GM10266 (cell line): ENCODE measurements around the gene SLC7A6.

Experiments
- DNase-seq: peaks from one replicate; pipeline ENCODE4 v3.0.0; 2012; ENCODE audit errors: extremely low spot score
- TF ChIP-seq, protein P1 (sequence below): IDR thresholded peaks from 2 replicates; pipeline ENCODE4 v1.5.1; 2012; ENCODE audit warnings: mild to moderate bottlenecking, low read depth; ENCODE audit not compliant: control insufficient read depth, insufficient read depth; ENCODE audit errors: missing control alignments

The SLC7A6 gene

DNA sequence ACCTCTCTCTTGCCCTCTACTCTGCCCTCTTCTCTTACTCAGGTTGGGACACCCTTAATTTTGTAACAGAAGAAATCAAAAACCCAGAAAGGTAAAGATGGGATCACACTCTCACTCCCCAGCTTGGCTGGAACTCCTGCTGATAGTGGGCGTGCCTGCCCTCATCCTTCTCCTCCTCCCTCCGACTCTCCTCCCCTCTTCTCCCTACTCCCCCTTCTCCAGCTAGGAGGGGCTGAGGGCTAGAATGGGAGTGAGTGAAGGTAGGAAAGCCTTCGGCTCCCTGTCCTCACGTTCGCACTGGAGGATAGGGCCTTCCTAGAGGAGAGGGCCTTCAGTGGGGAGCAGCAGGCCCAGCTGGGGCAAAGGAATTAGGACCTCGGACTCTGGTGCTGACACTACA is 26.1 kb downstream of the SLC7A6 start:
- DNase-seq: no peak
- TF ChIP-seq, protein P1, sequence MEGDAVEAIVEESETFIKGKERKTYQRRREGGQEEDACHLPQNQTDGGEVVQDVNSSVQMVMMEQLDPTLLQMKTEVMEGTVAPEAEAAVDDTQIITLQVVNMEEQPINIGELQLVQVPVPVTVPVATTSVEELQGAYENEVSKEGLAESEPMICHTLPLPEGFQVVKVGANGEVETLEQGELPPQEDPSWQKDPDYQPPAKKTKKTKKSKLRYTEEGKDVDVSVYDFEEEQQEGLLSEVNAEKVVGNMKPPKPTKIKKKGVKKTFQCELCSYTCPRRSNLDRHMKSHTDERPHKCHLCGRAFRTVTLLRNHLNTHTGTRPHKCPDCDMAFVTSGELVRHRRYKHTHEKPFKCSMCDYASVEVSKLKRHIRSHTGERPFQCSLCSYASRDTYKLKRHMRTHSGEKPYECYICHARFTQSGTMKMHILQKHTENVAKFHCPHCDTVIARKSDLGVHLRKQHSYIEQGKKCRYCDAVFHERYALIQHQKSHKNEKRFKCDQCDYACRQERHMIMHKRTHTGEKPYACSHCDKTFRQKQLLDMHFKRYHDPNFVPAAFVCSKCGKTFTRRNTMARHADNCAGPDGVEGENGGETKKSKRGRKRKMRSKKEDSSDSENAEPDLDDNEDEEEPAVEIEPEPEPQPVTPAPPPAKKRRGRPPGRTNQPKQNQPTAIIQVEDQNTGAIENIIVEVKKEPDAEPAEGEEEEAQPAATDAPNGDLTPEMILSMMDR: no peak

DNA sequence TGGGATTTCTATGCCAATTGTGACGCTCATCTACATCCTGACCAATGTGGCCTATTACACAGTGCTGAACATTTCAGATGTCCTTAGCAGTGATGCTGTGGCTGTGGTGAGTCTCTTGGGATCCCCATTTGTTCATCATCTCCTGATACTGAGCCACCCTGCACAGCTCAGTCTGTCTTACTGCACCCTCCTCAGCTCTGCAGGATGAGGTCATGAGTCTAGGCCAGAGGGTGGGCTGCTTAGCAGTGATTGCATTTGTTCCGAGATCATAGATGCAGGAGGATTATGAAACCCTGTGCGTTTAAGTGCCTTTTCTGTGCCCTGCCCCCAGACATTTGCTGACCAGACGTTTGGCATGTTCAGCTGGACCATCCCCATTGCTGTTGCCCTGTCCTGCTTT is 26.9 kb downstream of the SLC7A6 start:
- no peak for DNase-seq
- TF ChIP-seq, protein P1: no peak

DNA sequence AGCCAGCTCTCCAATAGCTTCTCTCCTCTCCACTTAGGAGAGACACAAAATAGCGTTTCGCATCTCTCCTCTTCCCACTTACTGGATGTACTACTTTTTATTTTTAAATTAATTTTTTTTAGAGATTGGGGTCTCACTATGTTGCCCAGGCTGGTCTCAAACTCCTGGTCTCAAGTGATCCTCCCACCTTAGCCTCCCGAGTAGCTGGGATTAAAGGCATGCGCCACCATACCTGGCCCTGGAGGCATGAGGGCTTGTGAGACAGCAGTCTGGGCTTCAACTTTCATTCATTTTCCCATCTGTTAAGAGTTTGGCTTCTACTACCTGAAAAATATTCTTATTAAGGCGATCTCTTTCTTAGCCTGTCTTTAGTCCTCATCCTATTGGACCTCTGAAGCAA is 28.1 kb downstream of the SLC7A6 start:
- no peak for DNase-seq

DNA sequence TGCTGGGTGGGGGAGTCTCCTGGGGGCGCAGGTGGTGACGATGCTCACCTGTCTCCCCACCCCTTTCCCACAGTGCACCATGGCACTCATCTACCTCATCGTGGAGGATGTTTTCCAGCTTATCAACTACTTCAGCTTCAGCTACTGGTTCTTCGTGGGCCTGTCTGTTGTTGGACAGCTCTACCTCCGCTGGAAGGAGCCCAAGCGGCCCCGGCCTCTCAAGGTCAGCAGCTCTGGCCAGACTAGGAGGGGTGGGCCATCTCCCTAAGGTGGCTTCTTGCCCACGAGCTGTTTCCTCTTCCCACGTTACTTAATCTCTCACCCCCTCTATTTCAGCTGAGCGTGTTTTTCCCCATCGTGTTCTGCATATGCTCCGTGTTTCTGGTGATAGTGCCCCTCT is 32.0 kb downstream of the SLC7A6 start:
- no peak for DNase-seq
- TF ChIP-seq, protein P1: no peak

More for the DNA sequence above, 28.1 kb downstream of the SLC7A6 start:
- TF ChIP-seq, protein P1: no peak

DNA sequence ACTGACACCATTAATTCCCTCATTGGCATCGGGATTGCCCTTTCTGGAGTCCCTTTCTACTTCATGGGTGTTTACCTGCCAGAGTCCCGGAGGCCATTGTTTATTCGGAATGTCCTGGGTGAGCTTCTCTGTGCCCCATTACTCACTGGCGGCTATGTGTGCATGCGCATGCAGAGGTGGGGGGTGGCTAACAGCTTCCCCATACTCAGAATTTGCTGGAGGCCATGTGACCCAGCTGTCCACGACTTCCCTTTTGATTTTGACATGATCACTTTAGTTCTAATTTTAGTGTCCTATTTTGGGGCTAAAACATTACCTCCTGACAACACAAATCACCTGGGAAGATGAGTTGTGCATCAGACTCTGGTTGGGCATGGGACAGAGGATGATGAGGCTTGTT is 32.4 kb downstream of the SLC7A6 start:
- DNase-seq: no peak

DNA sequence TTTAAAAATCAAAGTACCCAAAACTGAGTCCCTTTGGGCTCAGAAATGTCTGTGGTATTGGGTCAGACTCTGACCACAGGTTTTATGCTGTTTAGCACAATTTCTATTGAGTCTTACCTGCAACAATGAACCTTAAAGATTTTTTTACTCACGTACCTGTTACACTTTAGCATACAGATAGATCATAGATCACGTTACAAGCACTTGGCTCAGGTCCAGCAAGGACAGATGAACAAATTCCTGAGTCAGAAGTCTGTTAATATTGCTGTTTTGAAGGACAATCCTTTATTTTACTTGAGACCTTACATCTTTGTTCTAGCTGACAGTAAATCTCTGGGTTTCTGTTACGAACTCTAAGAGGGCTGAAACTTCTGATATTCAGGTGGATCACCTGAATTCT is 33.6 kb downstream of the SLC7A6 start:
- TF ChIP-seq, protein P1: no peak
- no peak for DNase-seq

More for the DNA sequence above, 32.4 kb downstream of the SLC7A6 start:
- TF ChIP-seq, protein P1: no peak

DNA sequence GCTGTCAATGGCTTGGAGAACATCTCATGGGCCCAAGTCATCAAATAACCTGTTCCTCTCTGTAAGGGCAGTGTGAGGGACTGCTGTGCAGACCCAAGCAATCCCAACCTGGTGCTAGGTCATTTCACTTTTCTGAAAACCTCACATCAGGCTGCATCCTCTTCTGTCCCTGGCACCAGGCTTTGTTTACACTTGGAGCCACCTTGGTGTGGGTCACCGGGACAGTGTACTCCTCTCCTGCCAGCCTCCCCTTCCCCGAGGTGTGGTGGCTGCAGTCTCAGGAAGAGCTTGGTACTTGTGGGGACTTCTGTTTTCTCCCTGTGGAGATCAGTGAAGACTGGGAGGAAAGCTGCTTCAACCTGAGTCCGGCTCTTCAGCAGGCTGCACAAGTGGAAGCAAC is 34.0 kb downstream of the SLC7A6 start:
- no peak for DNase-seq

More for the DNA sequence above, 34.0 kb downstream of the SLC7A6 start:
- TF ChIP-seq, protein P1: no peak
